Activated CD4-positive, CD25-positive, alpha-beta regulatory T cell treated with anti-CD3 and anti-CD28 coated beads, Interleukin-2, amount 50 U/mL, for 24 hours (primary cell): ENCODE data around the gene SIRPB1.
"Not testable (repeated sequence)": the region's sequence is repeated elsewhere in the genome, so short reads cannot be mapped to it uniquely, and the experiment has no call there.

Experiments
- ATAC-seq, 2 donors: fragments of 150-1000 bp; cut with Tn5 transposase; one replicate each; pipeline ENCODE4 v1.10.0; 2021; ENCODE audit warnings: mild to moderate bottlenecking in 1 of 2, moderate library complexity in 1 of 2

Gene SIRPB1

DNA sequence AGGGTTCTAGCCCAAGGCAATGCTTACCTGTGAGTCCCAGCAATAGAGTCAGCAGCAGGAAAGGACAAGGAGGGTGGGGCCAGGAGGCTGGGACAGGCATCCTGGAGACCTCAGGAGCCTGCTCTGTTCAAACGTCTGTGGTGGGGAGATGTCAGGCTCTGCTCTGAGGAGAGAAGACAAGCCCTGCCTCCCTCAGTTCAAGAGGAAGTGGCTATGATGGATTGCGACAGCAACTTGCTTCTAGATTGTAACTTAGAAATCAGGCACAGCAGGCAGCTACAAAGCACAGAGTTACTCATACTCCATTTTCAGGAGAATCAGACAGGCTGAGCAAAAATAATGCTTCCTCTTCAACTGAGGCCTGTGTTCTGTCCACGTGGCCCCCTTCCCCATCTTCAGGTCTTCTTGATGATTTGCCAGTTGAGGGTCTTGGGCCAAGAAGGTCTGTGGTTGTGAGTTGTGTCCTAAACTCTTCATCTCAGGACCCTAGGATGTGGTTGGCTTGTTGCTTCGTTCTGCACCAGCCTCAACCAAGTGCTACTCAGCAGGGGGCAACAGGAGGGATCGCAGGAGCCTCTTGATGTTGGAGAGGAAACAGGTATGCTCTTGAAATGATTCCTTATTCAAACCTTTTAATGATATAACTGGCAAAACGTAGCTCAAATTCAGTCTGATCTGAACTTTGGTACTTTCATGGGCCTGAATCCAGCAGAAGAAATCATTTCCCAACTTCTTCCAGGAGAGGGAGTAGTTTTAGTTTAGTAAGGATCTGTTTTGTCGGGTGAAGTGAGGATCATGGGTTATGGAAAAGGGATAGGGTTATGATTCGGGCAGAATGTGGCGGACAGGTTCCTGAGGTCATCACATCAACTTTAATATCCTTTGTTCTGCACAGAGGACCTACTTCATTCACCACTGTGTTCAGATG is 31.0 kb downstream of the SIRPB1 start:
- ATAC-seq, result no peak

DNA sequence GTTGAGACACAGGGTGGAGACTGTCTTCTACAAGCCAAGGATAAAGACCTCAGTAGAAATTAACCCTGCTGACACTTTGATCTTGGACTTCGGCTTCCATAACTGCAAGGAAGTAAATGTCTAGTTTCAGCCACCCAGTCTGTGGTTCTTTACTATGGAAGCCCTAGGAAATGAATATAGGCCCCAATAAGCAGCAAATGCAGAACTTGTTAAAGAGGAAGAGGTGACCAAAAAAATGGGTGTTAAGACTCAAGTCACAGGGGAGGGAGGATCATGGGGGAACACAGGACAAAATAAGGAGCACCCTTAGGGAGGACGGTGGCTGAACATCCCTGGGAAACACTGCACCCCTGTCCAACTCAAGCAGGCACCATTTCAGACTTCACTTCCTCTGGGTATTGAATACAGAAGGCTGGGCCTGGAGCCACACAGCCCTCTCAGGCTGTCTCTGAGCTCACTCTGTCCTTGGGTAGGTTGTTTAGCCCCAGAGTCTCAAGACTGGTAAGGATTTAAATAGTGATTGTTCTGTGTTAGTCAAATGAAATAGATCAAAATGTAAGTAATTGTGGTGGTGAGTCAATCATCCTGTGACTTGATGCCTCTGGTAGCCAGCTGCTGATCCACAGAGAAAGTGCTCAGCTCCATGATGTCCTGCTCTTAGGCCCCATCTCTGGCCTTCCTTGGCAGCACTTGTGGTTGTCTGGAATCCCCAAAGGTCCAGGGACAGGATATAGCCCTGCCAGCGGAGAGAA is 31.9 kb downstream of the SIRPB1 start:
- no peak for ATAC-seq

DNA sequence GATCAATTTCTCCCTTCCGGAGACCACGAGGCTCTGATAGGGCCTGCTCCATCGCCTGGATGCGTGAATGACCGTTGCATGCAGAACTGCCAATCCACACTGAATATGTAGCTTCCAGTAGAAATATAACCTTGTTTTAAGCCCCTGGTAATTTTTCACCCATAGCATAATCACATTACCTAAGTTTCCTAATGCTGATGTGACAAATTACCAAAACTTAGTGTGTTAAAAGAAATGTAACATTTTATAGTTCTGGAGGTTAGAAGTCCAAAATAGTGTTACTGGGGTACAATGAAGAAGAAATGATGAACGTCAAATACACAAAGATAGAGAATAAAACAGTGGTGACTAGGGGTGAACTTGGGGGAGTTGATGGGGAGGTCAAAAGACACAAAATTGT is 40.3 kb downstream of the SIRPB1 start:
- no peak for ATAC-seq

DNA sequence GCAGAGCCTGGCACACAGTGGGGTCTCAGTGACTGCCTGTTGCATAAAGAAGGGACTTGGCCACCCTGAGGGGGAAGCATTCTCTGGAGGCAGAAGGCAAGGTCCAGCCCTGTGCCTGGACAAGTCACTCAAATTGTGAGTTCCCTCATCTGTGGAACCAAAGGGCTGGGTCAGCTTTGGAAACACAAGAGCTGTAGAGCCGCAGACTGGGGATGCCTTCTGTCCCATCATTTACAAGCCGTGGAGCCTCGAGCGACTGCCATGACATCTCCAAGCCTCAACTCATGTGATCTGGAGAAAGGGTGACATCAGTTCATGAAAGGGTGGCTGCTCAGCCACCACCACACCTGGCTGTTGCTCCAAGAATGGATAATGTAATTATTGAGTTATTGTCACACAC is 41.9 kb downstream of the SIRPB1 start:
- ATAC-seq, result no peak

DNA sequence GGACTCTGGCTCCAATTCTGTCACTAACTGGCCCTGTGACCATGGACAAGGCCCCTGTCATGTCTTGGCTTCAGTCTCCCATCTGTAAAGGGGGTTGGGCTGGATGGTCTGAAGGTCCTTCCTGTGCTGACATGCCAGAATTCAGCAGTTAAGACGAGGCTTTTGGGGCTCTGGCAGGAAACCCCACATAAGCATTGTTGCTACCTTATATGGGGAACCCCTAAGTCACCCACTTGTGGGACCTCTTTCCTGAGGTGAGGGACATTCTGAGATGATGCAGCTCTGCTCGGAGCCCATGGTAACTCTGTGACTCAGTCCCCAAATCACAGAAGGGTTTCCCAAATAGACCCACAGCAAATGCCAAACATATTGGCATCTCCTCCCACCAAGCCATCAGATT is 42.5 kb downstream of the SIRPB1 start:
- ATAC-seq, result not testable (repeated sequence)

DNA sequence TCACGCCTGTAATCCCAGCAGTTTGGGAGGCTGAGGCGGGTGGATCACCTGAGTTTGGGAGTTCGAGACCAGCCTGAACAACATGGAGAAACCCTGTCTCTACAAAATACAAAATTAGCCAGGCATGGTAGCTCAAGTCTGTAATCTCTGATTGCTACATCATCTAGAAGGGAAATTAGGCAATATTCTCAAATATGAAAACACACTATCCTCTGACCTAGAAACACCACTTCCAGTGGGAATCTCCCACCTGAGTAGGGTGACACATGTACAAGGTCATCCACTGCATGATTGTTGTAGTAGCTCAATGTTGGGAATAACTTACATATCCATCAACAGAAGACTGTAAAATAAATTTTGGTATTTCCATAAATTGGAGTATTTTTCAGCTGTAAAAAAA is 43.2 kb downstream of the SIRPB1 start:
- no peak for ATAC-seq

DNA sequence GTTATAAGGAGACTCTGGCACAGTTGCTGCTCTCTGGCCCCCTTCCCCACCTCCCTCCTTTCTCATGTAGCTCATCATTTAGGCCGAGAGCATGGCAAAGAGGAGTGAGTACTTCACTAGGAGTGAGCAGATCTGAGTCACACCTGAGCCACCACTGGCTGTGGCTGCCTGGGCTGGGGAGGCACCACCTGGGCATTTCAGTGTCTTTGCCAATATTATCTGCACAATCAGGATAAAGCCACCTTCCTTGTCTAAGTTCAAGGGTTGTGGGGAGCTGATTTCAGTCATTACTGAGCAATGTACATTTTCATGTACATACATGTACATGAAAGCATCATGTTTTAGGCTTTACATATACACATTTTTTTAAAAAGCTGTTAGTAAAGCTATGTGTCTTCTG is 43.8 kb downstream of the SIRPB1 start:
- ATAC-seq, result not testable (repeated sequence)

DNA sequence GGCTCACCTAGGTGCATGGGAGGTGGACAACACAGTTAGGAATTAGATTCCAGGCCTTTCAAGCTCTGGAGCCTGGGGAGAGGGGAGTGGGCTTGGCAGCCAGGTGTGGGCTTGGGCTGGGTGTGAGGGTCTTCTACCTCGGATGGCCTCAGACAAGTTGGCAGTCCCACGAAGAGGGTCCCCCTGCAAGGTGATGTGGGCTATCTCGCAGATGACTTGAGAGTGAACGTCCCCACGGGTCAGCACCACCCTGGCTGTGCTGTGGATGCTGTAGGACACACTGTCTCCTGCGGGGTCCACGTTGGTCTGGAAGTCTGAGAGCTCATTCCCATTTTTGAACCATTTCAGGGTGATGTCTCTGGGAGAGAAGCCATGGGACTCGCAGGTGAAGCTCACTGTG is 48.2 kb downstream of the SIRPB1 start:
- not testable (repeated sequence) for ATAC-seq
